SU-DHL-6 (cell line): ENCODE results near the gene AOC3.
"Not testable (repeated sequence)": the region's sequence is repeated elsewhere in the genome, so short reads cannot be mapped to it uniquely, and the experiment has no call there.

ENCODE experiments used
- H2AFZ ChIP-seq: fragments of 200-600 bp; sonication (generic); 2 replicates; pipeline ENCODE4 v1.6.1; 2014; ENCODE audit warnings: low read depth, mild to moderate bottlenecking, moderate library complexity, mixed read lengths, antibody characterized with exemption, low read length; ENCODE audit not compliant: severe bottlenecking
- H3F3A ChIP-seq: fragments of 200-600 bp; shearing (Covaris generic); 2 replicates; pipeline ENCODE4 v1.6.0; 2016; ENCODE audit warnings: antibody characterized with exemption, mild to moderate bottlenecking; ENCODE audit not compliant: insufficient read depth
- H3K27ac ChIP-seq: fragments of 200-600 bp; sonication (generic); 2 replicates; pipeline ENCODE4 v1.5.1; 2016; ENCODE audit warnings: low read depth, mild to moderate bottlenecking, low read length, moderate library complexity, mixed read lengths
- H3K27me3 ChIP-seq: fragments of 200-600 bp; sonication (generic), shearing (Covaris generic); 2 replicates; pipeline ENCODE4 v1.6.0; 2014; ENCODE audit warnings: mild to moderate bottlenecking, low read length
- H3K36me3 ChIP-seq: fragments of 200-600 bp; sonication (generic); 2 replicates; pipeline ENCODE4 v1.6.1; 2014; ENCODE audit warnings: mild to moderate bottlenecking, low read length, mixed read lengths
- H3K4me2 ChIP-seq: fragments of 300-600, 200-600 bp; shearing (Covaris generic), sonication (generic); 2 replicates; pipeline ENCODE4 v1.6.0; 2014; ENCODE audit warnings: low read length, low read depth, mild to moderate bottlenecking; ENCODE audit not compliant: poor library complexity, severe bottlenecking
- H3K4me3 ChIP-seq: fragments of 200-600 bp; sonication (generic); 2 replicates; pipeline ENCODE4 v1.5.1; 2014; ENCODE audit warnings: antibody characterized with exemption, low read length, mild to moderate bottlenecking, mixed read lengths; ENCODE audit not compliant: insufficient read depth, poor library complexity, severe bottlenecking
- H3K79me2 ChIP-seq: fragments of 200-600 bp; sonication (generic); 2 replicates; pipeline ENCODE4 v1.6.1; 2014; ENCODE audit warnings: mild to moderate bottlenecking, low read length, moderate library complexity; ENCODE audit not compliant: insufficient read depth
- H3K9ac ChIP-seq: fragments of 200-600 bp; sonication (generic); 2 replicates; pipeline ENCODE4 v1.7.0; 2014; ENCODE audit warnings: mild to moderate bottlenecking, low read length
- H3K9me2 ChIP-seq: fragments of 200-600 bp; sonication (generic); replicated peaks from 2 replicates; pipeline ENCODE4 v1.6.1; 2014; ENCODE audit warnings: low read length; ENCODE audit not compliant: insufficient read depth
- H3K9me3 ChIP-seq: fragments of 200-600 bp; sonication (generic); 2 replicates; pipeline ENCODE4 v1.6.1; 2014; ENCODE audit warnings: low read length, mixed read lengths; ENCODE audit not compliant: insufficient read depth
- H4K20me1 ChIP-seq: fragments of 200-600 bp; sonication (generic); 2 replicates; pipeline ENCODE4 v1.6.1; 2014; ENCODE audit warnings: low read depth, mild to moderate bottlenecking, antibody characterized with exemption, low read length, moderate library complexity, mixed read lengths
- EZH2phosphoT487 ChIP-seq: fragments of 200-600 bp; sonication (generic), shearing (Covaris generic); conservative IDR thresholded peaks from 2 replicates; pipeline ENCODE4 v1.6.1; 2018; ENCODE audit warnings: mild to moderate bottlenecking, antibody characterized with exemption, low read length, moderate library complexity, mixed read lengths
- TF ChIP-seq, protein P1 (sequence below): fragments of 200-600 bp; sonication (generic); IDR thresholded peaks from one replicate; pipeline ENCODE4 v1.5.1; 2017; ENCODE audit warnings: antibody characterized with exemption, mild to moderate bottlenecking, low read length, moderate library complexity; ENCODE audit not compliant: insufficient read depth, poor library complexity, severe bottlenecking

The AOC3 gene

DNA sequence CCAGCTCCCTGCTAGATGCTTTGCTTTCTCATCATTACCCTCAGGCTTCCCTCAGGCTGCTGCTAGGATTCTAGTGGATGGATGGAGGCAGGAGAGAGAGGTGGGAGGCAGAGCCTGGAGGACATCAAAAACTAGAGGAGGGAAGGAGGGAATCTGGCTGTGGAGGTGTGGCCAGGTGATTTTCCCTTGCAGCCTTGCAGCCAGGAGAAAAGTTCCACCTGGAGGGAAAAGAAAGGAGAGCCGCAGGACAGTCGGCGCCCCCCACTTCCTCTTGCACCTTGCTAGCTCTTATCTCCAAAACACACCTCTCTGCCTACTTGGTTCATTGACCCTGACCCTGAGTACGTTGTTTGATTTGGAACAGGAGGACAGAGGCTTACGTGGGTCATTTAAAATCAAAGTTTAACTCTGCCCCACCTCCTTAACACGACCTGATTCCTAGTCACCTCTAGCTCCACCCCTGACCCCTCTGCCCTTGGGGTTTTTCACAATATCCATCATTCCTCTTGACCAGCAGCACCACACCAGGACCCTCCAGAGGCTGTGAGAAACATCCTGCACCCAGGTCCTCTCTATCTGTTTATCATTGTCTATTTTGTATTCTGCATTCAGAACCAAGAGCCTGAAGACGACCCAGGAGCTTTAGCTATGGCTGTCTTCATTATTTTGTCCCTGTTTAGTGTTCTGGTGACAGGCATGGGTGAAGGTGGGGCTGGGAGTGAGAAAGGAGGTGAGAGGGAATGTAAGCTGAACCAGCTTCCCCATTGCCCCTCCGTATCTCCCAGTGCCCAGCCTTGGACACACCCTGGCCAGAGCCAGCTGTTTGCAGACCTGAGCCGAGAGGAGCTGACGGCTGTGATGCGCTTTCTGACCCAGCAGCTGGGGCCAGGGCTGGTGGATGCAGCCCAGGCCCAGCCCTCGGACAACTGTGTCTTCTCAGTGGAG lies 15.9 kb downstream of the AOC3 start:
- H3K9ac ChIP-seq: no peak overlapping the region
- no peak overlapping the region for H3K27ac ChIP-seq
- H3K4me2 ChIP-seq: no peak overlapping the region
- no peaks in the 10 kb centered on the region for H3K36me3 ChIP-seq
- H3K9me2 ChIP-seq: no peaks in the 10 kb centered on the region
- H3K79me2 ChIP-seq: no peaks in the 10 kb centered on the region
- no peak overlapping the region for H3K4me3 ChIP-seq
- H3F3A ChIP-seq: no peaks in the 10 kb centered on the region
- H3K27me3 ChIP-seq: no peaks in the 10 kb centered on the region
- H3K9me3 ChIP-seq: peaks cover 7% of the 10 kb centered on the region; the same call in 1 of the 2 replicates
- no peak overlapping the region for H2AFZ ChIP-seq
- H4K20me1 ChIP-seq: no peaks in the 10 kb centered on the region
- TF ChIP-seq, protein P1, sequence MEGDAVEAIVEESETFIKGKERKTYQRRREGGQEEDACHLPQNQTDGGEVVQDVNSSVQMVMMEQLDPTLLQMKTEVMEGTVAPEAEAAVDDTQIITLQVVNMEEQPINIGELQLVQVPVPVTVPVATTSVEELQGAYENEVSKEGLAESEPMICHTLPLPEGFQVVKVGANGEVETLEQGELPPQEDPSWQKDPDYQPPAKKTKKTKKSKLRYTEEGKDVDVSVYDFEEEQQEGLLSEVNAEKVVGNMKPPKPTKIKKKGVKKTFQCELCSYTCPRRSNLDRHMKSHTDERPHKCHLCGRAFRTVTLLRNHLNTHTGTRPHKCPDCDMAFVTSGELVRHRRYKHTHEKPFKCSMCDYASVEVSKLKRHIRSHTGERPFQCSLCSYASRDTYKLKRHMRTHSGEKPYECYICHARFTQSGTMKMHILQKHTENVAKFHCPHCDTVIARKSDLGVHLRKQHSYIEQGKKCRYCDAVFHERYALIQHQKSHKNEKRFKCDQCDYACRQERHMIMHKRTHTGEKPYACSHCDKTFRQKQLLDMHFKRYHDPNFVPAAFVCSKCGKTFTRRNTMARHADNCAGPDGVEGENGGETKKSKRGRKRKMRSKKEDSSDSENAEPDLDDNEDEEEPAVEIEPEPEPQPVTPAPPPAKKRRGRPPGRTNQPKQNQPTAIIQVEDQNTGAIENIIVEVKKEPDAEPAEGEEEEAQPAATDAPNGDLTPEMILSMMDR: no peak
- no peak for TF ChIP-seq EZH2phosphoT487

- H3K9ac ChIP-seq, H3K27ac ChIP-seq, H3K79me2 ChIP-seq, H3K9me3 ChIP-seq, H2AFZ ChIP-seq, H3K4me3 ChIP-seq, H3K27me3 ChIP-seq, H3K4me2 ChIP-seq, H3F3A ChIP-seq, H4K20me1 ChIP-seq, H3K9me2 ChIP-seq, H3K36me3 ChIP-seq: not testable (repeated sequence)
Measured at GRCh38 chr17:42867694-42868261, 16.8 kb downstream of the AOC3 start.

- H3K4me2 ChIP-seq: no peak overlapping the region
- no peak overlapping the region for H3K27ac ChIP-seq
- H3K9ac ChIP-seq: no peak overlapping the region
- H3K9me3 ChIP-seq: peaks cover 7% of the 10 kb centered on the region; the same call in 1 of the 2 replicates
- H4K20me1 ChIP-seq: no peaks in the 10 kb centered on the region
- no peaks in the 10 kb centered on the region for H3K79me2 ChIP-seq
- H3K36me3 ChIP-seq: no peaks in the 10 kb centered on the region
- no peak overlapping the region for H3K4me3 ChIP-seq
- no peaks in the 10 kb centered on the region for H3F3A ChIP-seq
- TF ChIP-seq EZH2phosphoT487: no peak
- TF ChIP-seq, protein P1: no peak
- H2AFZ ChIP-seq: no peak overlapping the region
- no peaks in the 10 kb centered on the region for H3K27me3 ChIP-seq
- no peaks in the 10 kb centered on the region for H3K9me2 ChIP-seq
Measured at GRCh38 chr17:42868338-42868737, 17.3 kb downstream of the AOC3 start.

GRCh38 chr17:42871647-42872046 lies 20.6 kb downstream of the AOC3 start:
- Histone ChIP-seq H2AFZ (no peak overlapping the region), H3K9me3 (peaks cover 7% of the 10 kb centered on the region; the same call in 1 of the 2 replicates), H3K79me2 (no peaks in the 10 kb centered on the region), H3K9me2 (no peaks in the 10 kb centered on the region), H3K27me3 (no peaks in the 10 kb centered on the region), H3K27ac (no peak overlapping the region), H3K36me3 (no peaks in the 10 kb centered on the region), H3K9ac (no peak overlapping the region), H3F3A (no peaks in the 10 kb centered on the region), H3K4me3 (no peak overlapping the region), H4K20me1 (no peaks in the 10 kb centered on the region), H3K4me2 (no peak overlapping the region)
- TF ChIP-seq EZH2phosphoT487: no peak
- TF ChIP-seq, protein P1: no peak
